OCI-LY7 (cell line): Measurements from ENCODE around the gene BEX2. TPM values are rescaled to one million over a fixed set of nuclear protein-coding genes. Genes with fewer than 3 reads are reported as not detected.

Experiments used
- BruUV-seq: library from RNA; stranded (reverse); fragments of 400-500 nt; replicated peaks from 2 replicates; lab custom pipeline; 2021; lab: Mats Ljungman, UMichigan
- CTCF ChIA-PET: fragments of 300-600 bp; sonication (Branson Sonifier 250); formaldehyde crosslinking; loops from one replicate; lab custom pipeline; 2022; ENCODE audit warnings: antibody characterized with exemption; ENCODE audit not compliant: unreplicated experiment; lab: Charles Lee
- POLR2A ChIA-PET: fragments of 300-600 bp; sonication (Branson Sonifier 250); formaldehyde crosslinking; loops from one replicate; lab custom pipeline; 2022; ENCODE audit warnings: antibody characterized with exemption; lab: Charles Lee
- DNase-seq: peaks from one replicate; pipeline ENCODE4 v3.0.0-alpha.2; 2015; ENCODE audit warnings: low spot score
- H2AFZ ChIP-seq: fragments of 200-600 bp; sonication (generic), shearing (Covaris generic); 2 replicates; pipeline ENCODE4 v1.6.1; 2014; ENCODE audit warnings: mild to moderate bottlenecking, antibody characterized with exemption, low read length, moderate library complexity
- H3K27ac ChIP-seq: fragments of 200-600 bp; sonication (generic); 2 replicates; pipeline ENCODE4 v1.5.1; 2014; ENCODE audit warnings: mixed run types, low read depth, mild to moderate bottlenecking, moderate library complexity, low read length, inconsistent platforms; ENCODE audit not compliant: poor library complexity, severe bottlenecking
- H3K36me3 ChIP-seq: fragments of 200-600 bp; sonication (generic); 2 replicates; pipeline ENCODE4 v1.6.1; 2014; ENCODE audit warnings: mild to moderate bottlenecking, antibody characterized with exemption, low read length, moderate library complexity, mixed read lengths; ENCODE audit not compliant: insufficient read depth
- H3K4me1 ChIP-seq: fragments of 200-600 bp; sonication (generic); 2 replicates; pipeline ENCODE4 v1.5.1; 2014; ENCODE audit warnings: mild to moderate bottlenecking, low read length; ENCODE audit not compliant: insufficient read depth, poor library complexity, severe bottlenecking
- H3K4me2 ChIP-seq: fragments of 200-600 bp; sonication (generic); 2 replicates; pipeline ENCODE4 v1.6.1; 2014; ENCODE audit warnings: mild to moderate bottlenecking, low read length
- H3K4me3 ChIP-seq: fragments of 200-600 bp; sonication (generic); 2 replicates; pipeline ENCODE4 v1.5.1; 2014; ENCODE audit warnings: mild to moderate bottlenecking, low read depth, low read length; ENCODE audit not compliant: poor library complexity, severe bottlenecking
- H3K79me2 ChIP-seq: fragments of 200-600 bp; sonication (generic); 2 replicates; pipeline ENCODE4 v1.6.1; 2016; ENCODE audit warnings: low read depth, mild to moderate bottlenecking, low read length, moderate library complexity, mixed read lengths; ENCODE audit not compliant: insufficient read depth
- H3K9me2 ChIP-seq: fragments of 200-600 bp; sonication (generic); 2 replicates; pipeline ENCODE4 v1.6.1; 2016; ENCODE audit warnings: mild to moderate bottlenecking, low read length, mixed read lengths; ENCODE audit not compliant: insufficient read depth
- H3K9me3 ChIP-seq: fragments of 200-600 bp; sonication (generic); 2 replicates; pipeline ENCODE4 v1.6.1; 2014; ENCODE audit warnings: mild to moderate bottlenecking, mixed run types, low read length, mixed read lengths
- H4K20me1 ChIP-seq: fragments of 200-600 bp; sonication (generic); 2 replicates; pipeline ENCODE4 v1.6.1; 2014; ENCODE audit warnings: mild to moderate bottlenecking, antibody characterized with exemption, low read length, moderate library complexity, mixed read lengths; ENCODE audit not compliant: insufficient read depth
- EZH2phosphoT487 ChIP-seq: fragments of 200-600 bp; sonication (generic); IDR thresholded peaks from 2 replicates; pipeline ENCODE4 v1.6.1; 2018; ENCODE audit warnings: low read depth, borderline replicate concordance, mild to moderate bottlenecking, mixed run types, antibody characterized with exemption, low read length, moderate library complexity, mixed read lengths
- intact Hi-C: fragments of 100-400 bp; cut with micrococcal nuclease; formaldehyde crosslinking; loops from one replicate; pipeline ENCODE4 v1.10.0; 2022; ENCODE audit not compliant: unreplicated experiment
- total RNA-seq, 2 experiments: library from RNA; depleted of rRNA in 1 of 2; stranded (reverse); fragments of >200 nt in 1 of 2; shearing (Covaris generic) in 1 of 2; gene quantifications; 2 replicates each; pipeline ENCODE4 v1.2.3, GENCODE V29; 2014 to 2022
- TF ChIP-seq, protein P1 (sequence below): fragments of 200-600 bp; sonication (generic); conservative IDR thresholded peaks from 2 replicates; pipeline ENCODE4 v1.5.1; 2014; ENCODE audit warnings: mild to moderate bottlenecking, antibody characterized with exemption, low read length, moderate library complexity, mixed read lengths

BEX2 gene
- total RNA-seq, 2 experiments from 2014 or later = 4.9 to 5.7 TPM

DNA sequence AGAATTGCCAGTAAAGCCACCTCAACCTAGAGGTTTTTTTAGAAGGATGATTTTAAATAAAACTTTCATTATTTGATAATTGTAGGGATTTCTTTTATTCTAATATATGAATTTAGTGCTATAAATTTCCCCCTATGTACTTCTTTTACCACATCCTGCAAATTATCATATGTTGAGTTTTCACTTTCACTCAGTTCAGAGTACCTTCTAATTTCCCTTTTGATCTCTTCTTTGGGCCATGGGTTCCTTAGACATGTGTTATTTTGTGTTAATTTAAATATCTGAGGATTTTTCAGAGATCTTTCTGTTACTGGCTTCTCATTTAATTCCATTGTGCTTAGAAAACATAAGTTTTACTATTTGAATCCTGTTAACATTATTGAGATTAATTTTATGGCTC is 6.1 kb downstream of the BEX2 start:
- CTCF ChIA-PET = no interaction called here
- H3K4me2 ChIP-seq = no peak overlapping the region

DNA sequence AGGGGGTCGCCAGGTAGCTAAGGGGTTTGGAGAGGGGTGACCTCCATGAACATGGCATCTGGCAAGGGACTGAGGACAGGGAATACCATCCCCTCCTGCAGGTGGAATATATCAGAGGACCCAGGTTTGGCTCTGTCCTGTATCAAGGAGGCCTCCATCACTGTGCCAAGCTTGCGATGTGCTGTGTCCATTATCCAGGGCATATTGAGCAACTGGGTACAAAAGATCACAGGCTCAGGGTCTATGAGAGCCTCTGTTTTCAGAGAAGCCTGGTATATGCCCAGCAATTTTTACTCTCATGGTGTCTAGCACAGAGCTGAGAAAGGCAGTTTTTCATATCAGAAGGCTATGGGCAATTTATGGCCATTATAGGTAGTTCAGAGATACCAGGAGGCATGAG is 17.7 kb downstream of the BEX2 start:
- intact Hi-C loops = no loop called here

More for the DNA sequence above, 6.1 kb downstream of the BEX2 start:
- intact Hi-C loops = no loop called here
- Histone ChIP-seq H3K9me3 (no peaks in the 10 kb centered on the region), H3K4me3 (no peak overlapping the region), H3K79me2 (no peaks in the 10 kb centered on the region), H3K9me2 (no peaks in the 10 kb centered on the region), H2AFZ (no peak overlapping the region), H3K4me1 (no peaks in the 10 kb centered on the region), H3K36me3 (no peaks in the 10 kb centered on the region), H4K20me1 (no peaks in the 10 kb centered on the region), H3K27ac (no peak overlapping the region)
- TF ChIP-seq EZH2phosphoT487 = no peak
- TF ChIP-seq, protein P1, sequence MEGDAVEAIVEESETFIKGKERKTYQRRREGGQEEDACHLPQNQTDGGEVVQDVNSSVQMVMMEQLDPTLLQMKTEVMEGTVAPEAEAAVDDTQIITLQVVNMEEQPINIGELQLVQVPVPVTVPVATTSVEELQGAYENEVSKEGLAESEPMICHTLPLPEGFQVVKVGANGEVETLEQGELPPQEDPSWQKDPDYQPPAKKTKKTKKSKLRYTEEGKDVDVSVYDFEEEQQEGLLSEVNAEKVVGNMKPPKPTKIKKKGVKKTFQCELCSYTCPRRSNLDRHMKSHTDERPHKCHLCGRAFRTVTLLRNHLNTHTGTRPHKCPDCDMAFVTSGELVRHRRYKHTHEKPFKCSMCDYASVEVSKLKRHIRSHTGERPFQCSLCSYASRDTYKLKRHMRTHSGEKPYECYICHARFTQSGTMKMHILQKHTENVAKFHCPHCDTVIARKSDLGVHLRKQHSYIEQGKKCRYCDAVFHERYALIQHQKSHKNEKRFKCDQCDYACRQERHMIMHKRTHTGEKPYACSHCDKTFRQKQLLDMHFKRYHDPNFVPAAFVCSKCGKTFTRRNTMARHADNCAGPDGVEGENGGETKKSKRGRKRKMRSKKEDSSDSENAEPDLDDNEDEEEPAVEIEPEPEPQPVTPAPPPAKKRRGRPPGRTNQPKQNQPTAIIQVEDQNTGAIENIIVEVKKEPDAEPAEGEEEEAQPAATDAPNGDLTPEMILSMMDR = no peak
- no peak for DNase-seq
- POLR2A ChIA-PET = no interaction called here
- no TSS peak for BruUV-seq

DNA sequence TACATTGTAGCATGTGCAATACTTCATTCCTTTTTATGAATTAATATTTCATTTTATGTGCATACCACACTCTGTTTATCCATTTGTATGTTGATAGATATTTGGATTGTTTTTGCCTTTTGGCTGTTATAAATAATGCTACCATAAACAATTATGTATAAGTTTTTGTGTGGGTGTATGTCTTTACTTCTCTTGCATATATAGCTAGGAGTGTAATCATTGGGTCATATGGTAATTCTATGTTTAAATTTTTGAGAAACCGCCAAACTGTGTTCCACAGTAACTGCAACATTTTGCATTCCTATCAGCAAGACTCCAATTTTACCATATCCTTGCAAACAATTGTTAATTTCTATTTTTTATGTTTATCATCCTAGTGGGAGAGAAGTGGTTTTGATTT is 31.2 kb downstream of the BEX2 start:
- BruUV-seq = no TSS peak
- no peaks in the 10 kb centered on the region for H3K36me3 ChIP-seq
- POLR2A ChIA-PET = no interaction called here
- no peak overlapping the region for H3K4me2 ChIP-seq
- no peaks in the 10 kb centered on the region for H4K20me1 ChIP-seq
- H3K4me3 ChIP-seq = no peak overlapping the region
- no peaks in the 10 kb centered on the region for H3K9me3 ChIP-seq
- TF ChIP-seq, protein P1 = no peak
- TF ChIP-seq EZH2phosphoT487 = no peak
- intact Hi-C loops = no loop called here
- no peak overlapping the region for H2AFZ ChIP-seq
- H3K79me2 ChIP-seq = no peaks in the 10 kb centered on the region
- DNase-seq = no peak
- CTCF ChIA-PET = no interaction called here
- no peaks in the 10 kb centered on the region for H3K4me1 ChIP-seq
- no peaks in the 10 kb centered on the region for H3K9me2 ChIP-seq
- H3K27ac ChIP-seq = no peak overlapping the region

More for the DNA sequence above, 17.7 kb downstream of the BEX2 start:
- Histone ChIP-seq H3K9me2 (no peaks in the 10 kb centered on the region), H4K20me1 (no peaks in the 10 kb centered on the region), H3K4me3 (no peak overlapping the region), H3K27ac (no peak overlapping the region), H3K79me2 (no peaks in the 10 kb centered on the region), H3K4me1 (no peaks in the 10 kb centered on the region), H3K36me3 (no peaks in the 10 kb centered on the region), H3K9me3 (no peaks in the 10 kb centered on the region), H2AFZ (no peak overlapping the region), H3K4me2 (no peak overlapping the region)
- ChIA-PET POLR2A (no interaction called here), CTCF (no interaction called here)
- no peak for DNase-seq
- no peak for TF ChIP-seq EZH2phosphoT487
- TF ChIP-seq, protein P1 = no peak
- BruUV-seq = no TSS peak
